ENCODE results near the gene GRWD1.
A peak's percentile ranks its signal among the peaks of the same experiment; 100 is the strongest.
"Not testable (repeated sequence)": the region's sequence is repeated elsewhere in the genome, so short reads cannot be mapped to it uniquely, and the experiment has no call there.

Gene GRWD1

DNA sequence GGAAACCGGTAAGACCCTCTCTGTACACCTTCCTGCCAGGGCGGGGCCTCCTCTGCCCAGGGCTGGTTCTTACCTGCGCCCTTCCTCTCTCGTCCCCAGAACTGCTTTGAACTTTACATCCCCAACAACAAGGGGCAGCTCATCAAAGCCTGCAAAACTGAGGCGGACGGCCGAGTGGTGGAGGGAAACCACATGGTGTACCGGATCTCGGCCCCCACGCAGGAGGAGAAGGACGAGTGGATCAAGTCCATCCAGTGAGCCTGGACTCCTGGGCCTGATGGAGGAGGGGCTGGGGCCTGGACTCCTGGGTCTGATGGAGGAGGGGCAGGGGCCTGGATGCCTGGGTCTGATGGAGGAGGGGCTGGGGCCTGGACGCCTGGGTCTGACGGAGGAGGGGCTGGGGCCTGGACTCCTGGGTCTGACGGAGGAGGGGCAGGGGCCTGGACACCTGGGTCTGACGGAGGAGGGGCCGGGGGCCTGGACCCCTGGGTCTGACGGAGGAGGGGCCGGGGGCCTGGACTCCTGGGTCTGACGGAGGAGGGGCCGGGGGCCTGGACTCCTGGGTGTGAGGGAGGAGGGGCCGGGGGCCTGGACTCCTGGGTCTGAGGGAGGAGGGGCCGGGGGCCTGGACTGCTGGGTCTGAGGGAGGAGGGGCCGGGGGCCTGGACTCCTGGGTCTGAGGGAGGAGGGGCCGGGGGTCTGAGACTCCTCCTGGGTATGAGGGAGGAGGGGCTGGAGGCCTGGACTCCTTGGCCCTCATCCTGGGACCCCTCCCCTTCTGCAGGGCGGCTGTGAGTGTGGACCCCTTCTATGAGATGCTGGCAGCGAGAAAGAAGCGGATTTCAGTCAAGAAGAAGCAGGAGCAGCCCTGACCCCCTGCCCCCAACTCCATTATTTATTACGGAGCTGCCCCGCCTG lies 32.8 kb downstream of the GRWD1 start:
- no peak for DNase-seq (ENCODE audit: low read depth in 1 of 2, low spot score in 1 of 2)

DNA sequence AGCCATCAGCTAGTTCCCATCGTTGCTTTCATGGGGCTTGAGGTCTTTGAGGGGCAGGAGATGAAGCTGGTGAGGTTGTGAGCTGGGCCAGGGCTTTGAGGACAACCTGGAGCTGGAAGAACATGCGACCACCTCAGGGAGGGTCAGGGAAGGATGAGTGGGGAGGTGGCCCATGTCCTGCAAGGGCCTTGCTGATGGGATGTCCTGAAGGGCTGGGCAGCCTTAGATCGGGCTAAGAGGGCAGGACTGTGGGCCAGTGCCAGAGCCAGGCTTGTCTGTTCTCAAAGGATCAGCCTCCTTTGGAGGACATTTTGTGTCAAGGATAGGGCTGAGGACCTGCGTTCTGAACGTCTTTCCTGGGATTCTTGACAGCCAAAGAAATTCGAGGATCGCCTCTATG lies 33.9 kb downstream of the GRWD1 start:
- no peak for DNase-seq (ENCODE audit: low read depth in 1 of 2, low spot score in 1 of 2)

DNA sequence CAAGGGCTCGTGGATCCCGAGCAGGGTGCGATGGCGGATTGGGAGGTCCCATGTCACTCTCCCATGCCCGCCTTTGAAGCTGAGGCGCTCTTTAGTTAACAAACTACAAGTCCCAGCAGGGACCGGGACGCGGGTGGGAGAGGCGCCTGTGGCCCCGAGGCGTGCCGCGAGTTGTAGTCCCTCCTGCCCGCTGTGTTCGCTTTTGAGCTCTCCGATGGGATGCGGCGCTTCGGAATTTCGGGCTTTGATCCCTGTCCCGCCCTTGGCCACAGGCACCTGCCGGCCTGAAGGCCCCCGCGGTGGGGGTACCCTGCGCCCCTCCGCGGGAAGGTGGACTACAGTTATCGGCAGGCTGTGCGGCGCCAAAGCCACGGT lies 34.4 kb downstream of the GRWD1 start:
- DNase-seq (ENCODE audit: low read depth in 1 of 2, low spot score in 1 of 2): peak in 1 of 2 donors; percentile 34

DNA sequence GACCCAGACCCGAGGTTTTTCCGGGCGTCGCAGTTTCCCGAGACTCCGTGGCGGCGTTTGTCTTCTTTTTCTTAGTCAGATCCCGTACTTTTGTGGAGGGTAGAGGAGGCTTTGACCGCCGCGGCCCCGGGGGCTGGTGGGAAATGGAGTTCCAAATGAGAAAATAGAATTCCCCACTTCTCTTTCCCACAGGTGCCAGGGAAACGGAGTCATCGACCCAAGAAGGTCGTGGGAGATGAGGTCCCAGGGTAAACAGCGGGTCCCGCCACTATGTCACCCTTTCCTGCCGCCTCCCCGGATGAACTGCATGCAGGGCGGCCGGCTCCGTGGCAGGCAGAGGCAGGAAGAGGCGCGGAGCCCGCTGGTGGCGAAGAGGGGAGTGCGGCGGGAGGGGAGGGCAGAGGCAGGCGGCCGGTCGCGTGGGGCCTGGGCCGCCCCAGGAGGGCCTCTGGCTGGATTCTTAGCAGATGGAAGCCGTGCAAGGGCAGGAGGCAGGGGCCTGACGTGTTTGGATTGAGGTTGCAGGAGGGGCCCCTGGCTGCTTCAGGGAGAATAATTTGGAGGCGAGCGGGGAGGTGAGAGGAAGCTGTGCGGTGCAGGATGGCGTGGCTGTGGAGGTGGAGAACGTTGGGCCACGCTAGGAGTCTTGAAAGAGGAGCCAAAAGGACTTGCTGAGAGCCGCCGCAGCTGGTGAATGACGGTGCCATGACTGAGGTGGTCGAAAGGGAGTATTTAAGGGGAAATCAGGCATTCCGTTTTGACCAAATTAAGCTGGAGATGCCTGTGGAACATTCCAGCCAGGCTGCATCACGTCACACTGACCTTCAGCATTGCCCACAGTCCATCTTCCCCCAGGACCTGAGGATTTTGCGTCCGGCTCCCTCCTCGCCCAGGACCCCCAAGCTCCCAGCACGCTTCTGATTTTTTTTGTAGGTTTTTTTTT lies 35.0 kb downstream of the GRWD1 start:
- peak; percentile 23 to 40 for DNase-seq (ENCODE audit: low read depth in 1 of 2, low spot score in 1 of 2)

DNA sequence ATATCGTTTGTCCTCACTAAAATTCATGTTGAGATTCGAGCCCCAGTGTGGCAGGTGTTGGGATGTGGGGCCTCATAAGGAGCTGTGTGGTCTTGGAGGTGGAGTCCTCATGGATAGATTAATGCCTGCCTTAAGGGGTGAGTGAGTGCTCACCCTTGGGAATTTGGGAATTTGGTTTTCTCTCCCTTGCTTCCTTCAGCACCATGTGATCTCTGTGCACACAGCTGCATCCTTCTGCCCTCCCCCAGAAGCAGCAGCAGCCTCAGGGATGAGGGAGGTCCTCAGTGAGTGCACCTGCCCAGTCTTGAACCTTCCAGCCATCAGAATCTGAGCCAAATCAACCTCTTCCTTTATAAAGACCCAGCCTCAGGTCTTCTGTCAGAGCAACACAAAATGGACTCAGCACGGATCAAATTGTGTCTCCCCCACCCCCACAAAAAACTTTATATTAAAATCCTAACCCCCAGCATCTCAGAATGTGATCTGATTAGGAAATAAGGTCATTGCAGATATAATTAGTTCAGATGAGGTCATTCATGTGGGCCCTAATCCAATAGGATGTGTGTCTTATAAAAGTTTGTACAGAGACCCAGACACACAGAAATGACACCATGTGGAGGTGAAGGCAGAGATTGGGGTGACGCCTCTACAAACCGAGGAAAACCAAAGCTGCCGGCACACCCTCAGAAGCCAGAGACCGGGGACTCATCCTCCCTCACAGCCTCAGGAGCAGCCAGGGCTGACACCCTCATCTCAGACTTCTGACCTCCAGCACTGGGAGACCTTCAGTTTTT lies 36.3 kb downstream of the GRWD1 start:
- DNase-seq (ENCODE audit: low read depth in 1 of 2, low spot score in 1 of 2): no peak

DNA sequence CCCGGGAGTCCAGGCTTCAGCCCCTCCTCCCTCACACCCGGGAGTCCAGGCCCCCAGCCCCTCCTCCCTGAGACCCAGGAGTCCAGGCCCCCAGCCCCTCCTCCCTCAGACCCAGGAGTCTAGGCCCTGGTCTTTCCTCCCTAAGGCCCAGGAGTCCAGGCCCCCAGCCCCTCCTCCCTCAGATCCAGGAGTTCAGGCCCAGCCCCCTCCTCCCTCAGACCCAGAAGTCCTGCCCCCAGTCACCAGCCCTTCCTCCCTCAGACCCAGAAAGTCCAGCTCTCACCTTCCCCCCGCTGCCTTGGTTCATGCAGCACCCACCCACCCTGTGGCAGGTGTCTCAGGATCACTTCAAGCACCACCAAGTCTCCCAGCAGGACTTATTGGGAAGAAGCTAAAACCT lies 37.5 kb downstream of the GRWD1 start:
- DNase-seq (ENCODE audit: low read depth in 1 of 2, low spot score in 1 of 2): no peak

DNA sequence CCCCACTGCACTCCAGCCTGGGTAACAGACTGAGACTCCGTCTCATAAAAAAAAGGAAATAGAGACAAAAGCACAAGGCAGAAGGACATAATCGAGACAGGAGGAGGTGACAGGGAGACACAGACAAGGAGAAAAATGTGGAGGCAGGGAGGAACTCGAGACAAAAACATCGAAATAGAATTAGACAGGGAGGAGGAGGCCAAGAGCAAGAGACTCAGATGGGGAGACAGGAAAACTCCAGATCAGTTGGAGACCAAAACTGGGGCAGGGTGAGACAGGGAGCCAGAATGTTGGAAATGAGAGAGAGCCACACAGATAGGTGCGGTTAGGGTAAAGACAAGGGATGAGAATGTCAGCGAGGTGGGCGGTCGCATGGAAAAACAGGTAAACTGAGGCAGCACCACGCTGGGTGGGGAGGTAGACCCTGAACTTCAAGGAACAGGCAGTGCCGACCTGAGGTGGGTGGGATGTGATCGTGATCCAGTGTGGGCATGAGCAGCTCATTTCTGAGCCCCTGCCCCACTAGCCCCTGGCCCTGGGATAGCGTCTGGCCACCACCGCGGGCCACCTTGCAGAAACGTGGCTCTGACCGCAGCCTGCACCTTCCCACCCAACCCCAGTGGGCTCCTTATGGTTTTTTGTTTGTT lies 38.6 kb downstream of the GRWD1 start:
- DNase-seq (ENCODE audit: low read depth in 1 of 2, low spot score in 1 of 2): no peak

DNA sequence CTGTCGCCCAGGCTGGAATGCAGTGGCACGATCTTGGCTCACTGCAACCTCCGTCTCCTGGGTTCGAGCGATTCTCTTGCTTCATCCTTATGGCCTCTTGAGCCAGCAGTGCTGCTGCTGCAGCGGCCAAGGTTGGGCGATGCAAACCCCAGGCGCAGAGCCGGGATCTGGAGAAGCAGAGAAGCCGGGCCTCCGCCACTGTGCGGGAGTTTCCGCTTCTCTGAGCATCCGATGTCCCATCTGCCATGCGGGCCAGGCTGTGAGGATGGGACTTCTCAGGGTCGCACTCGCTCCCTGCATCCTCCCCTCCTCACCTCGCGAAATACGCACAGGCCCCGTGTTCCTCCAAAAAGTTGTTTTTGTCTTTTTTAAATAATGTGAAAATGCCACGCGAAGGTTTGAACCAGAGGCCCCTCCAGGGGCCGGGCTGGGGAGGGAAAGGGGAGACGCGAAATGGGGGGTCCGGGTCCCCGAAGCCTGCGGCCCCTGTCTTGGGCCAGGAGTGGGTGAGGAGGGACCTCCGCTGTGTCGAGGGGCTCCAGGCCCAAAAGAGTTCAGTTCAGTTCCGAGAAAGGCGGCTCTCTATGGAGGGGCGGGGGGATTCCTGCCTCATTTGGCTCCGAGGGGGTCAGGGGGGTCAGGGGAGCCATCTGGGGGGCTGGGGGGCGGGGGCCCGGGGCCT lies 39.3 kb downstream of the GRWD1 start:
- no peak for DNase-seq (ENCODE audit: low read depth in 1 of 2, low spot score in 1 of 2)

DNA sequence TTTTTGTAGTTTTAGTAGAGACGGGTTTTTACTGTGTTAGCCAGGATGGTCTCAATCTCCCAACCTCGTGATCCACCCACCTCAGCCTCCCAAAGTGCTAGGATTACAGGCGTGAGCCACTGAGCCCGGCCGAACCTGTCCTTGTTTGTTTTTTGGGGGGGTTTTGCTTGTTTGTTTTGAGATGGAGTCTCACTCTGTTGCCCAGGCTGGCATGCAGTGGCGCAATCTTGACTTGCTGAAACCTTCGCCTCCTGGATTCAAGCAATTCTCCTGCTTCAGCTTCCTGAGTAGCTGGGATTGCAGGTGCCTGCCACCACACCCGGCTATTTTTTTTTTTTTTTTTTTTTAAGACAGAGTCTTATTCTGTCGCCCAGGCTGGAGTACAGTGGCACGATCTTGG lies 40.9 kb downstream of the GRWD1 start:
- not testable (repeated sequence) for DNase-seq (ENCODE audit: low read depth in 1 of 2, low spot score in 1 of 2)

DNA sequence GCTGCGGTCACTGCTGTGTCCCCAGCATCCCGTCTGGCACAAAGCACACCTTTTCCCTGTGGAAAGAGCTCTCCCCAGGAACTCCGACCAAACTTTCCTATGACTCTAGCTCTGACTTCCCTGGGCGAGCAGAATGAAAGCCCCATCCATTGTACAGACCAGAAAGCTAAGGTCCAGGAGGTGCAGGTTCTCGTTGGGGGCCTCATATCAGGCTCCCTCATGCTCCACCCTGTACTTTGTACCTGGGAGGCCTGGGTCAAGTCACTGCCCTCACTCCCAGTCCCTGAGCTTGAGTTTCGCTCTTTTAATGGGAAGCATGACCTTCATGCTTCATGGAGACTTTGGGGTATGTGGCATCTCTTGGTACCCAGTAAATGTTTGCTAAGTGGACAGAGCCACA lies 41.8 kb downstream of the GRWD1 start:
- DNase-seq (ENCODE audit: low read depth in 1 of 2, low spot score in 1 of 2): no peak

DNA sequence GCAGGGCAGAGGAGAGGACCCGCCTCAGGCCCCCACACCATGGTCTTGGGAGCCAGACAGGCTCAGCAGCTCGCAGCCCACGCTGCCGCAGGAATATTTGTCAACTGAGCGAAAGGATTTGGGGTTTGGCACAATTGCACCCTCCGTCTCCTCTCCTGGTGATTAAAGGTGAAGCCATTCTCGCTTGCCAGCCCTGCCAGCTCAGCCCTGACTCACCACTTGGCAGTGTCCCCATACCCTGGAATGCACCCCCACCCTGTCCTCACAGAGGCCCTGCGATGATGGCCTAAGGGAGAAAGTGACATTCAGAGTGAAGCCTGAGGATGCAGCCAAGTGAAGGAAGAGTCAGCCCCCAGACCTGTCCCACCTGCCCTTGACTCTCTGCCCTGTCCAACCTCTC lies 42.2 kb downstream of the GRWD1 start:
- DNase-seq (ENCODE audit: low read depth in 1 of 2, low spot score in 1 of 2): no peak

DNA sequence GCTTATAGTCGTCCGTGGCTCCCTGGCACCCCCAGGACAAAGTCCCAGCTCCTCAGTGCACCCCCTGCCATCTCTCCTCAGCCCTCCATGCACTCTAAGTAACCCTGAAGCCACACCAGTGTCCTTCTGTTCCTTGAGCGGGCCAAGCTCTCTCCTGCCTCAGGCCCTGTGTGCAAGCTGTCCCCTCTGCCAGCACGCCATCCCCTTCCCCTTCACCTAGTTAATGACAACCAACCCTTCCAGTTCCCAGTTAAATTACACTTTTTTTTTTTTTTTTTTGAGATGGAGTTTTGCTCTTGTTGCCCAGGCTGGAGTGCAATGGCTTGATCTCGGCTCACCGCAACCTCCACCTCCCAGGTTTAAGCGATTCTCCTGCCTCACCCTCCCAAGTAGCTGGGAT lies 42.7 kb downstream of the GRWD1 start:
- not testable (repeated sequence) for DNase-seq (ENCODE audit: low read depth in 1 of 2, low spot score in 1 of 2)

DNA sequence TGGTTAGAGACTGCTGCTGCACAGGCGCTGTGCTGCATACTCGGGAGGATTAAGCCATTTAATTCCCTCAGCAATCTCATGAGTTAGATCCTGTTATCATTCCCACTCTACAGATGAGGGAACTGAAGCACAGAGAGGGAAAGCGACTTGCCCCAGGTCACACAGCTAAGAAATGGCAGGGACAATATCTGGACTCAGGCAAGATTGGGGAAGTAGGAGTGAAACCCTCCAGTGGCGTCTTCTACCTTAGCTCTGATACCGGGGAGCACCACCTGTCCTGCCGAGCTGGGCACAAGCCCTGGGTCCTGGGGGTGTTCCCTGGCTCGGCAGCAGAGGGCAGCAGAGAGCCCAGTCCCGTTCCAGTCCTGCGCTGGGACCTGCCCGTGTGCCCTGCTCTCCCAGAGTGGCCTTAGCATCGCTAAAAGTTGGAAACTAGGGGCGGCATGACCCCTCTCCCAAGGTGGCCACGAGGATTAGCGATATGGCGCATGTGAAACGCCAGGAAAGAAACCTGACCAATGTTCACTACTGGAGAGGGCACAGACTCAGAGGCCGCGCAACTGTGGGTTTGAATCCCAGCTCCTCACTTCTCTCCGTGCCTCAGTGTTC lies 43.9 kb downstream of the GRWD1 start:
- DNase-seq (ENCODE audit: low read depth in 1 of 2, low spot score in 1 of 2): peak; percentile 69 to 70

DNA sequence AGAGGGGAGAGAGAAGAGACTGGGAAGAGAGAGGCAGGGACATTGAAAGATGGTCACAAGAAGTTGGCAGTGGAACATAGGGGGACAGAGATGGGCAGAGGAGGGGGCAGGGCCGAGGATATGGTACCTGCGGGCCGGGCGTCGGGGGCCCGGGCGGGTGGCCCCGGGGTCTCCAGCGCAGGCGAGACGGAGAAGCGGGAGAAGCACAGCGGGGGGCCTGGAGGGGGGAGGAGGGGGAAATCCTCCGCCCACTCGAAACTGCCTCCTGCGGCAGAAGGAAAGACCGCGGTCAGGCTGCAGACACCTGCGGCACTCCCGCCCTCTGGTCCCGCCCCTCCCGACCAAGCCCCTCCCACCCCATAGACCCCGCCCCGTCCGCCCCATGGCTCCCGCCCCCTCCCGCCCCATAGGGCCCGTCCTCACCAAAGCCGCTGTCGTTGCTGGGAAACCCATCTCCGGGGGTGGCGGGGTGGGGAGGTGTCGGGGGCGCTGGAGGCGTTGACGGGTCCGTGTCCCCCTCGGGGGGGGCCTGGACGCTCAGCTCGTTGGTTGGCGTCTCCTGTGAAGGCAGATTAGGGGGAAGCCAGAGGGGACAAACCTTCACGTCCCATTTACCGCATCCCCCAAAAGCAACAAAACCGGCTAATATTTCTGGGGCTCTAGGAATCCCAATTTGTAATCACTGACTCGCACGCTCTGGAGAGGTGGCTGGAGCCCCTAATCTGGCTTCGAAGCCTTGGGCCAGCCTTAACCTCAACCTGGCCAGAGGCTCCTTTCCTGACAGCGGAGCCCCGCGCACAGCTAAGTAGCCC lies 45.4 kb downstream of the GRWD1 start:
- DNase-seq (ENCODE audit: low read depth in 1 of 2, low spot score in 1 of 2): no peak

DNA sequence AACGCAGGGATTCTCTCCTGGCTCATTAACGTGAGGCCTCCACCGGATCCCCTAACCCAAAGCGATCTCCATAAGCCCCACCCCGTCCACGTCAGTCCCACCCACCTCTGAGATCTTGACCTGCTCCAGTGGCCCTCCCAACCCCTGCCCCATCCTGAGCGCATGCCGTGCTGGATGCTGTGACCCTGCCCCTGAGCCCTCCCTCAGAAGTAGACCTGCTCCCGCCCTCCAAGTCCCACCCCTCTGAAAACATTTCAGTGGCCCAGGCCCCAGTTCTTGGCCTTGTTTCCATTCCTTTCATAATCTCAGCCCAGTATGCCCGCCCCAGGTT lies 46.0 kb downstream of the GRWD1 start:
- no peak for DNase-seq (ENCODE audit: low read depth in 1 of 2, low spot score in 1 of 2)

DNA sequence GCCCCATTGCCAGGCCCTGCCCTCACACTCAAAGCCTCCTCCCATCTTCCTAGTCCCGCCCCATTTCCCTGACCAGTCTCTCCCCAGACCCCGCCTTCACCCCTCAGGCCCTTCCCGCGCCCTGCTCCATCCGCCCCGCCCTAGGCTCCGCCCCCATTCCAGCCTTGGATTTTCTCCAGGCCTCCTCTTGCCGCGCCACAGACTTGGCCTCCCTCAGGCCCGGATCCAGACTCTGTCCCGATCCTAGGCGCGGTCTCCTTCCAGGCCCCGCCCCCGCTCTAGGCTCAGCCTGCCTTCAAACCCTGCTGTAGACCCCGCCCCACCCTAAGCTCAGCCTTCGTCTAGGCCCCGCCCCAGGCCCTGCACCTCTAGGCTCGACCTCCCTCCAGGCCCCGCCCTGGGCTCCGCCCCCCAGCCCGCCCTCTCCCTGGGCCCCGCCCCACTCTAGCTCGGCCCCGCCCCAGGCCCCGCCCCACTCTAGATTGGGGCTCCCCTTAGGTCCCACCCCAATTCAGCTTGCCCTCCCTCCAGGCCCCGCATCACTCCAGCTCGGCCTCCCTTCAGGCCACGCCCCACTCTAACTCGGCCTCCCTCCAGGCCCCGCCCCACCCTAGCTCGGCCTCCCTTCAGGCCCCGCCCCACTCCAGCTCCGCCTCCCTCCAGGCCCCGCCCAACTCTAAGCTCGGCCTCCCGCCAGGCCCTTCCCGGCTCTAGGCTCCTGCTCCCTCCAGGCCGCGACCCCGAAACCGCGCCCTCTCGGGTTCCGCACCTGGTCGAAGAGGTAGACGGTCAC lies 47.3 kb downstream of the GRWD1 start:
- DNase-seq (ENCODE audit: low read depth in 1 of 2, low spot score in 1 of 2): peak; percentile 63 to 74

DNA sequence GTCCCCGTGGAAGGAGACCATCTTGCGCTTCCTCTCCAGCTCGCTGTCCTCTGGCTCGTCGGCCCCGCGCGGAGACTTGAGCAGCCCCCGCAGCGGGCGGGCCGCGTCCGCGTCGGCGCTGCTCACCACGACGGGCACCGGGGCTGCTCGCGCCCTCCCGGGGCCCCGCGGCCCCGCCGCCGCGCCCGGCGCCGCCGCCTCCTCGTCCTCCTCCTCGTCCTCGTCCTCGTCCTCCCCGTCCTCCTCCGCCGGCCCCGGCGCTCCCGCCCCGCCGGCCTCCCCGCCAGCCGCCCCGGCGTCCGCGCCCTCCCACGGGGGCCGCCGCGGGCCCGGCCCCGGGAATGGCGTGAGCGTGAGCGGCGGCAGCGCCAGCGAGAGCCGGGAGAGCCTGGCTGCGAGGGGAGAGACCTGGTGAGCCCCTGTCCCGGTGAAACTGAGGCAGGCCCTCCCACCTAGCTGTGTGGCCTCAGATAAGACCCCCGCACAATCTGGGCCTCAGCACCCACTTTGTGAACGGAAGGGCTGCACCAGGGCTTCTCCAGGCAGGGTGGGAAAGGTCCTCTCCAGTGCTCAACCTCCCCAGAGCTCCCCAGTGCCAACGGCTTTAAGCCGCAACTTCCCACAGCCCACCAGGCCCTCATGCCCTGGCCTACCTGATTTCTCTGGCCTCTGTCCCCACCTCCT lies 48.1 kb downstream of the GRWD1 start:
- DNase-seq (ENCODE audit: low read depth in 1 of 2, low spot score in 1 of 2): no peak

DNA sequence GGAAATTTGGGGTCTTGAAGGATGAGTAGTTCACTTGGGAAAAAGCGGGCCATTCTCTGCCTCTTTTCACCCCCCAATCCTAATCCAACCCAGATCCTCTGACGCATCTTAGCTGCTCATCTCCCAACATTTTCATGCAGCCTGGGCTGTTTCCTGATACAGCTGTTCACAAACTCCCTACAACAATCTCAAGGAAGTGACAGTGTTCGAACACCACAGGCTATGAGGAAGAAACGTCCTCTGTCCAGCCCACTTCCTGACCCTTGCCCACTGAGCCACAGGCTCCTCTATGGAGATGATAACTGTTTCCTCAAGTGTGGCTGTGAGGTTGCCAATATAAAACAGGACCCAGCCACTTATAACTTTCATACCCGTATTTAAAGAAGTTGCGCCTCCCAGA lies 49.6 kb downstream of the GRWD1 start:
- no peak for DNase-seq (ENCODE audit: low read depth in 1 of 2, low spot score in 1 of 2)
